Retinal pigment epithelial cell (primary cell): Measurements from ENCODE around the gene SLU7.
A peak's percentile ranks its signal among the peaks of the same experiment; 100 is the strongest.

Experiments used
- DNase-seq: peaks from one replicate; pipeline ENCODE4 v3.0.0-alpha.2; 2010; ENCODE audit warnings: low read depth
- H3K4me3 ChIP-seq: 2 replicates; pipeline ENCODE4 v1.5.1; 2011; ENCODE audit warnings: mild to moderate bottlenecking, low read length, control low read depth, moderate library complexity
- CTCF ChIP-seq: conservative IDR thresholded peaks from 2 replicates; pipeline ENCODE4 v1.5.1; 2011; ENCODE audit warnings: low read depth, low read length, control low read depth, inconsistent platforms

Gene SLU7

GRCh38 chr5:160450164-160450932 is 31.5 kb upstream of the SLU7 start:
- no peak for TF ChIP-seq CTCF
- DNase-seq, result peak; percentile 81
- H3K4me3 ChIP-seq, result no peak overlapping the region

GRCh38 chr5:160449458-160449857 is 30.6 kb upstream of the SLU7 start:
- no peak for DNase-seq
- TF ChIP-seq CTCF, result no peak
- H3K4me3 ChIP-seq, result no peak overlapping the region

- TF ChIP-seq CTCF, result no peak
- no peak overlapping the region for H3K4me3 ChIP-seq
- DNase-seq, result peak; percentile 90
These were observed 30.0 kb upstream of the SLU7 start for GRCh38 chr5:160448886-160449285.

GRCh38 chr5:160445751-160446150 is 26.9 kb upstream of the SLU7 start:
- no peak for TF ChIP-seq CTCF
- no peak for DNase-seq

GRCh38 chr5:160445132-160445531 is 26.3 kb upstream of the SLU7 start:
- H3K4me3 ChIP-seq, result no peak overlapping the region
- DNase-seq, result no peak
- no peak for TF ChIP-seq CTCF

More at GRCh38 chr5:160445751-160446150, 26.9 kb upstream of the SLU7 start:
- no peak overlapping the region for H3K4me3 ChIP-seq

- no peak for DNase-seq
These were observed 25.5 kb upstream of the SLU7 start for GRCh38 chr5:160444407-160444806.

More at GRCh38 chr5:160444407-160444806, 25.5 kb upstream of the SLU7 start:
- TF ChIP-seq CTCF, result no peak
- H3K4me3 ChIP-seq, result no peak overlapping the region
